Measurements from ENCODE around the gene AGPAT1.

Gene AGPAT1

DNA sequence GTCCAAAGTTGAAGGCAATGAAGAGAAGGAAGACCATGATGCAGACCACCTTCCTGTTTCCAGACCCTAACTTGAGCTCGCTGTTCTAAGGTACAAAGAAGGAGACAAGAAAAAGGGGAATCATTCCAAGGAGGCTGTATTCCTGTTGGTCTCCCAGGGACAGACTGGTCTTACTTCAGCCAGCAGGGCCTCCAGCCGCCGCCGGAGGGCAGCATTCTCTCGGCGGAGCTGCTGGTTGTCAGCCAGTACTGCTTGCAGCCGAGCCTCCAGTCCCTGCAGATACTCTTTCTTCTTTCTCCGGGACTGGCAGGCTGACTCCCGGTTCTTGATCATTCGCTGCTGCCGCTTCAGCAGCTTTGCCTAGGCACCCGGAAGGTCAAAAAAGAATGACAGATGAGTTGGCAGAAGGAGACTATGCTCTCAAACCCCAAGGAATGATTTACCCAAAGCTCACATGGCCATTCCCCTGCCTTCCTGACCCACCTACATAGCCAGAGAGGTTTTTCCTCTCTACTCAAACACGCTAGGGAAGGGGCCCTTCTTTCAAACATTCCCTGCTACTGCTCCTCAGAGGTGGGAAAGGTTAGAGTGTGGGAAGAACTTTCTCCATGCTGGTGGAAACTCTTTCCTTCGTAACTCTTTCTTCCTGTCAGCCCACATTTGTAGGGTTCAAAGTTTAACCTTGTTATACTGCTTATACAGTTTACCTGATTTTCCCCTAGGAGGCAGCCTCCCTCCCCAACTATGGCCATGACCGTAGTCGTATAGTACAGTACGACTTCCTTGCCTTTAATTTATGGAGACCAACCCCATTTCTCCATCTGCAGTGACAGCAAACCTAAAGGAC lies 56.9 kb downstream of the AGPAT1 start:
- Histone ChIP-seq H3K9me3 (no peaks in the 10 kb centered on the region), H3K36me3 (peaks cover 37% of the 10 kb centered on the region), H3K27me3 (no peaks in the 10 kb centered on the region), H3K4me3 (ENCODE audit: low read depth, low read length) (no peak overlapping the region), H3K4me1 (no peaks in the 10 kb centered on the region; the same call in 1 of the 2 replicates)
- peak; percentile 95 for TF ChIP-seq CTCF (IDR thresholded peaks at IDR 0.05; ENCODE audit: low read depth, low read length)
- DNase-seq, result peak; percentile 89

All from BE2C (cell line).